OCI-LY1 (cell line): ENCODE results near the gene ACVR2B.

Experiments
- H2AFZ ChIP-seq: fragments of 200-600 bp; sonication (generic), shearing (Covaris generic); 2 replicates; pipeline ENCODE4 v1.6.0; 2014; ENCODE audit warnings: antibody characterized with exemption, mild to moderate bottlenecking, low read length
- H3F3A ChIP-seq: fragments of 200-600 bp; sonication (generic), shearing (Covaris generic); 2 replicates; pipeline ENCODE4 v1.6.0; 2014; ENCODE audit warnings: mild to moderate bottlenecking, antibody characterized with exemption, low read length, moderate library complexity; ENCODE audit not compliant: insufficient read depth
- H3K27ac ChIP-seq: fragments of 200-600 bp; sonication (generic); 2 replicates; pipeline ENCODE4 v1.5.1; 2014; ENCODE audit warnings: low read length, mixed run types, mild to moderate bottlenecking, low read depth; ENCODE audit not compliant: poor library complexity, severe bottlenecking
- H3K27me3 ChIP-seq: fragments of 200-600 bp; sonication (generic); 2 replicates; pipeline ENCODE4 v1.6.0; 2014; ENCODE audit warnings: antibody characterized with exemption, mild to moderate bottlenecking, low read length, moderate library complexity; ENCODE audit not compliant: insufficient read depth
- H3K36me3 ChIP-seq: fragments of 200-600 bp; sonication (generic); 2 replicates; pipeline ENCODE4 v1.6.1; 2014; ENCODE audit warnings: mild to moderate bottlenecking, antibody characterized with exemption, low read length, moderate library complexity, mixed read lengths; ENCODE audit not compliant: insufficient read depth
- H3K4me1 ChIP-seq: fragments of 200-600 bp; sonication (generic); 2 replicates; pipeline ENCODE4 v1.5.1; 2014; ENCODE audit warnings: mild to moderate bottlenecking, low read length, moderate library complexity; ENCODE audit not compliant: insufficient read depth, severe bottlenecking
- H3K4me2 ChIP-seq: fragments of 200-600 bp; sonication (generic), shearing (Covaris generic); 2 replicates; pipeline ENCODE4 v1.6.1; 2014; ENCODE audit warnings: low read length
- H3K4me3 ChIP-seq: fragments of 200-600 bp; sonication (generic); 2 replicates; pipeline ENCODE4 v1.5.1; 2014; ENCODE audit warnings: low read length, low read depth, mild to moderate bottlenecking, mixed read lengths; ENCODE audit not compliant: poor library complexity, severe bottlenecking
- H3K79me2 ChIP-seq: fragments of 200-600 bp; shearing (Covaris generic); 2 replicates; pipeline ENCODE4 v1.6.1; 2016; ENCODE audit warnings: mixed run types, low read length, mixed read lengths; ENCODE audit not compliant: insufficient read depth
- H3K9ac ChIP-seq: fragments of 200-600 bp; sonication (generic), shearing (Covaris generic); 2 replicates; pipeline ENCODE4 v1.6.1; 2014; ENCODE audit warnings: mild to moderate bottlenecking, low read length, mixed read lengths
- H3K9me2 ChIP-seq: fragments of 200-600 bp; sonication (generic), shearing (Covaris generic); 2 replicates; pipeline ENCODE4 v1.6.1; 2014; ENCODE audit warnings: low read depth, mild to moderate bottlenecking, low read length, mixed read lengths
- H3K9me3 ChIP-seq: fragments of 200-600 bp; shearing (Covaris generic); 2 replicates; pipeline ENCODE4 v1.6.1; 2014; ENCODE audit warnings: low read length, mixed read lengths
- H4K20me1 ChIP-seq: fragments of 200-600 bp; sonication (generic), shearing (Covaris generic); 2 replicates; pipeline ENCODE4 v1.6.0; 2016; ENCODE audit warnings: mild to moderate bottlenecking, low read length; ENCODE audit not compliant: insufficient read depth
- CTCF ChIP-seq: fragments of 200-600 bp; sonication (generic), shearing (Covaris generic); IDR thresholded peaks from 2 replicates; pipeline ENCODE4 v1.5.1; 2017; ENCODE audit warnings: mild to moderate bottlenecking, antibody characterized with exemption, low read length, moderate library complexity, mixed read lengths
- EZH2 ChIP-seq: fragments of 200-600 bp; sonication (generic), shearing (Covaris generic); IDR thresholded peaks from 2 replicates; pipeline ENCODE4 v1.8.0; 2017; ENCODE audit warnings: borderline replicate concordance, mixed run types, mild to moderate bottlenecking, antibody characterized with exemption, low read length, moderate library complexity, mixed read lengths

Gene ACVR2B

DNA sequence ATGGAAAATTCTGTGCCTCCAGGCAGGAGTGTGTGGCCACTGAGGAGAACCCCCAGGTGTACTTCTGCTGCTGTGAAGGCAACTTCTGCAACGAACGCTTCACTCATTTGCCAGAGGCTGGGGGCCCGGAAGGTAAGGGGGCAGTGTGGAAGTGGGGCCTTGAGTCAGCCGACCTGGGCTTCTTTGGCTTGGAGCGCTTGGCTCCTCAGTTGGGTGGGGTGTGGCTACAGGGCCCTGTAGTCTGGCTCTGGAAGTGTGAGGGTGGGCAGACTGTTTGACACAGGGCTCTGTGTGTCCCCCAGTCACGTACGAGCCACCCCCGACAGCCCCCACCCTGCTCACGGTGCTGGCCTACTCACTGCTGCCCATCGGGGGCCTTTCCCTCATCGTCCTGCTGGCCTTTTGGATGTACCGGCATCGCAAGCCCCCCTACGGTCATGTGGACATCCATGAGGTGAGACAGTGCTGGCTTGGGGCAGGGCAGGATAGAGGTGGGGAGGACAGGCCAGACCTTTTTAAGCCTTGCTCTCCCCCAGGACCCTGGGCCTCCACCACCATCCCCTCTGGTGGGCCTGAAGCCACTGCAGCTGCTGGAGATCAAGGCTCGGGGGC, 24.3 kb downstream of the ACVR2B start:
- no peaks in the 10 kb centered on the region for H4K20me1 ChIP-seq

DNA sequence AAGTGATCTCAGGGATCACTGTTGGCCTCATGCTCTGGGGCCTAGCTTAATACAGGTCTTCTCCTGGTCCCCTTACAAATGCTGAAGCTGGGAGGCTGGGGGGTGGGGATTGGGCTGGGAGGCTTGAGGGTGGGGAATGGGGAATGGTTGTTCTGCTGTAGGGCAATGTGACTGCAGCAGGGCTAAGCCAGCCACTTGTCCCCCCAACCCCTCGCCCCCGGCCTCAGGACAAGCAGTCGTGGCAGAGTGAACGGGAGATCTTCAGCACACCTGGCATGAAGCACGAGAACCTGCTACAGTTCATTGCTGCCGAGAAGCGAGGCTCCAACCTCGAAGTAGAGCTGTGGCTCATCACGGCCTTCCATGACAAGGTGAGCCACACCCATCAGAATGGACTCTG, 25.2 kb downstream of the ACVR2B start:
- Histone ChIP-seq H3K27me3 (no peaks in the 10 kb centered on the region), H2AFZ (no peak overlapping the region), H3K9me3 (no peaks in the 10 kb centered on the region), H3K9ac (no peak overlapping the region), H3F3A (no peaks in the 10 kb centered on the region), H3K9me2 (no peaks in the 10 kb centered on the region), H3K79me2 (no peaks in the 10 kb centered on the region), H3K27ac (no peak overlapping the region), H3K4me2 (no peak overlapping the region), H4K20me1 (no peaks in the 10 kb centered on the region), H3K4me1 (no peaks in the 10 kb centered on the region), H3K4me3 (no peak overlapping the region), H3K36me3 (peaks cover 6% of the 10 kb centered on the region; the same call in 1 of the 2 replicates)
- TF ChIP-seq CTCF (no peak), EZH2 (no peak)

More for the DNA sequence above, 24.3 kb downstream of the ACVR2B start:
- Histone ChIP-seq H3K9ac (no peak overlapping the region), H3F3A (no peaks in the 10 kb centered on the region), H2AFZ (no peak overlapping the region), H3K4me2 (no peak overlapping the region), H3K4me1 (no peaks in the 10 kb centered on the region), H3K79me2 (no peaks in the 10 kb centered on the region), H3K9me2 (no peaks in the 10 kb centered on the region), H3K27ac (no peak overlapping the region), H3K4me3 (no peak overlapping the region), H3K27me3 (no peaks in the 10 kb centered on the region), H3K36me3 (peaks cover 6% of the 10 kb centered on the region; the same call in 1 of the 2 replicates), H3K9me3 (no peaks in the 10 kb centered on the region)
- no peak for TF ChIP-seq CTCF
- TF ChIP-seq EZH2: no peak

DNA sequence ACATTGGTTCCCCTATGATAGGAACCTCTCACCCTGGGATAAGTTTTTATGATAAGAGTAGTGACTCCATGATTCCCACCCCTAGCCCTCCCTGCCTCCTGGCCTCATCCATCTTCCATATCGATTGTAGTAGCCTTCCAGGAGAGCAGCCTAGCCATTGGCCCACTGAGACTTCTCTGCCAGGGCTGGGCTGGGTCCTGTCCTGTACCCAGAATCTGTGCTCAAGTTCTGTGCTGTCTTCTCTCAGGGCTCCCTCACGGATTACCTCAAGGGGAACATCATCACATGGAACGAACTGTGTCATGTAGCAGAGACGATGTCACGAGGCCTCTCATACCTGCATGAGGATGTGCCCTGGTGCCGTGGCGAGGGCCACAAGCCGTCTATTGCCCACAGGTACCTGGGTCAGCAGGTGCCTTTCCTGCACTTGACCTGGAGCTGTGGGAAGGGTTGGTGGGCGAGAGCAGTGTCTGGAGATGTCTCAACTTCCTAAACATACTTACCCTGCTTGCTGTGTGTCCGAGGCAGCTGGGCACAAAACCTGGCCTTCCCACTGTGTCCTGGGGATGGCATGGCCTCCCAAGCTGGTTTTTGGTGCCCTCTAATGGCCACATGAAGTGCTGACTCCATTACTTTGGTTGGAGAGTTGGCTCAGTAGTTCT, 25.9 kb downstream of the ACVR2B start:
- Histone ChIP-seq H4K20me1 (no peaks in the 10 kb centered on the region), H3K36me3 (peaks cover 6% of the 10 kb centered on the region; the same call in 1 of the 2 replicates), H3F3A (no peaks in the 10 kb centered on the region), H3K27ac (no peak overlapping the region), H3K4me1 (no peaks in the 10 kb centered on the region), H3K9me2 (no peaks in the 10 kb centered on the region), H3K27me3 (no peaks in the 10 kb centered on the region), H2AFZ (no peak overlapping the region), H3K9ac (no peak overlapping the region), H3K4me2 (no peak overlapping the region), H3K4me3 (no peak overlapping the region), H3K79me2 (no peaks in the 10 kb centered on the region), H3K9me3 (no peaks in the 10 kb centered on the region)
- TF ChIP-seq CTCF (peak; percentile 91), EZH2 (no peak)
